ENCODE measurements around the gene ERCC8. TPM values are rescaled to one million over a fixed set of nuclear protein-coding genes. Genes with fewer than 3 reads are reported as not detected.

ERCC8 gene
- total and polyA plus RNA-seq, 4 donors = 2.6 to 14.5 (median 6.2) TPM

GRCh38 chr5:60830581-60831127 is 114.2 kb downstream of the ERCC8 start (continued):
- TF ChIP-seq REST (IDR thresholded peaks at IDR 0.05) = no peak

GRCh38 chr5:60829490-60830266 is 115.2 kb downstream of the ERCC8 start:
- no peak overlapping the region for H3K9ac ChIP-seq (ENCODE audit: low read depth in 1 of 2, low read length in 2 of 2)
- TF ChIP-seq ZBTB33 (IDR thresholded peaks at IDR 0.05) (no peak), FOXA2 (IDR thresholded peaks at IDR 0.05) (no peak), MAX (IDR thresholded peaks at IDR 0.05) (no peak), CTCF (IDR thresholded peaks at IDR 0.05; ENCODE audit: low read depth, low read length, missing input control) (no peak), SP1 (IDR thresholded peaks at IDR 0.05) (no peak), HNF4A (conservative IDR thresholded peaks at IDR 0.05) (no peak), YY1 (IDR thresholded peaks at IDR 0.05) (no peak), HNF4G (IDR thresholded peaks at IDR 0.05) (no peak), REST (IDR thresholded peaks at IDR 0.05) (no peak), EGR1 (IDR thresholded peaks at IDR 0.05; ENCODE audit: low read depth in 2 of 2) (no peak), NR2F2 (IDR thresholded peaks at IDR 0.05) (no peak), JUND (IDR thresholded peaks at IDR 0.05) (no peak)
- no peaks in the 10 kb centered on the region for H3K4me1 ChIP-seq (ENCODE audit: control insufficient read depth in 4 of 4, insufficient read depth in 4 of 4, low read length in 3 of 4)
- no peak overlapping the region for H3K27ac ChIP-seq (ENCODE audit: low read depth in 1 of 2, low read length in 2 of 2)
- no peaks in the 10 kb centered on the region for H3K36me3 ChIP-seq (ENCODE audit: control insufficient read depth in 4 of 4, insufficient read depth in 3 of 4, low read depth in 1 of 4, low read length in 3 of 4)
- peaks cover 0 to 5% (median 0%) of the 10 kb centered on the region in 4 donors for H3K27me3 ChIP-seq (ENCODE audit: control insufficient read depth in 4 of 4, insufficient read depth in 4 of 4, low read length in 3 of 4)
- WGBS = 84% methylated on average over 2 of the region's 2 CpGs
- H3K9me3 ChIP-seq (ENCODE audit: control insufficient read depth in 4 of 4, low read length in 3 of 4) = no peaks in the 10 kb centered on the region
- DNase-seq (ENCODE audit: low spot score) = no peak
- no peak overlapping the region for H3K4me3 ChIP-seq (ENCODE audit: low read depth in 1 of 3, low read length in 3 of 3)

Data from liver (tissue), 9 donors.